ENCODE data around the gene EDRF1.

The EDRF1 gene

GRCh38 chr10:125777806-125778205, 58.3 kb downstream of the EDRF1 start:
- Histone ChIP-seq H3K36me3 (ENCODE audit: control insufficient read depth in 2 of 2, insufficient read depth in 1 of 2, low read length in 2 of 2) (no peaks in the 10 kb centered on the region), H3K4me1 (ENCODE audit: control insufficient read depth, insufficient read depth, low read length) (no peaks in the 10 kb centered on the region), H3K9me3 (ENCODE audit: control insufficient read depth, insufficient read depth, low read depth, low read length) (no peaks in the 10 kb centered on the region), H3K4me3 (ENCODE audit: low read depth, low read length) (no peak overlapping the region), H3K27ac (ENCODE audit: extremely low read depth, low read depth, low read length) (no peak overlapping the region)
- ChIA-PET POLR2A (no interaction called here), CTCF (interaction anchor here (0.5 kb wide), 1 partner anchor 1918 kb away, joined by 3 read pairs; no protein-coding TSS in a partner anchor)
- no peak for TF ChIP-seq ZNF654 (tag by site-specific recombination; IDR thresholded peaks at IDR 0.05; ENCODE audit: low read depth)
- TF ChIP-seq, protein P1, sequence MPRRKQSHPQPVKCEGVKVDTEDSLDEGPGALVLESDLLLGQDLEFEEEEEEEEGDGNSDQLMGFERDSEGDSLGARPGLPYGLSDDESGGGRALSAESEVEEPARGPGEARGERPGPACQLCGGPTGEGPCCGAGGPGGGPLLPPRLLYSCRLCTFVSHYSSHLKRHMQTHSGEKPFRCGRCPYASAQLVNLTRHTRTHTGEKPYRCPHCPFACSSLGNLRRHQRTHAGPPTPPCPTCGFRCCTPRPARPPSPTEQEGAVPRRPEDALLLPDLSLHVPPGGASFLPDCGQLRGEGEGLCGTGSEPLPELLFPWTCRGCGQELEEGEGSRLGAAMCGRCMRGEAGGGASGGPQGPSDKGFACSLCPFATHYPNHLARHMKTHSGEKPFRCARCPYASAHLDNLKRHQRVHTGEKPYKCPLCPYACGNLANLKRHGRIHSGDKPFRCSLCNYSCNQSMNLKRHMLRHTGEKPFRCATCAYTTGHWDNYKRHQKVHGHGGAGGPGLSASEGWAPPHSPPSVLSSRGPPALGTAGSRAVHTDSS (tag by site-specific recombination; IDR thresholded peaks at IDR 0.05): no peak
- TF ChIP-seq ZNF184 (tag by site-specific recombination; IDR thresholded peaks at IDR 0.05): no peak
- TF ChIP-seq ZNF202 (tag by site-specific recombination; IDR thresholded peaks at IDR 0.05; ENCODE audit: borderline replicate concordance): no peak
- TF ChIP-seq ZNF624 (tag by site-specific recombination; IDR thresholded peaks at IDR 0.05): no peak
- TF ChIP-seq SETDB1 (IDR thresholded peaks at IDR 0.05; ENCODE audit: insufficient read length, low read length): no peak
- no peak for TF ChIP-seq ZNF626 (tag by site-specific recombination; IDR thresholded peaks at IDR 0.05)
- TF ChIP-seq ZNF621 (tag by site-specific recombination; IDR thresholded peaks at IDR 0.05): no peak
- no peak for TF ChIP-seq MEIS1 (CRISPR knock-in tag; IDR thresholded peaks at IDR 0.05; ENCODE audit: borderline replicate concordance)
- no peak for TF ChIP-seq ZNF274 (IDR thresholded peaks at IDR 0.05; ENCODE audit: low read length)
- TF ChIP-seq ZNF274 (tag by site-specific recombination; IDR thresholded peaks at IDR 0.05; ENCODE audit: borderline replicate concordance): no peak
- TF ChIP-seq ZNF518A (tag by site-specific recombination; conservative IDR thresholded peaks at IDR 0.05; ENCODE audit: low read depth): no peak
- TF ChIP-seq ZNF623 (tag by site-specific recombination; IDR thresholded peaks at IDR 0.05): no peak
- TF ChIP-seq ZBTB49 (tag by site-specific recombination; IDR thresholded peaks at IDR 0.05; ENCODE audit: low read depth): no peak

DNA sequence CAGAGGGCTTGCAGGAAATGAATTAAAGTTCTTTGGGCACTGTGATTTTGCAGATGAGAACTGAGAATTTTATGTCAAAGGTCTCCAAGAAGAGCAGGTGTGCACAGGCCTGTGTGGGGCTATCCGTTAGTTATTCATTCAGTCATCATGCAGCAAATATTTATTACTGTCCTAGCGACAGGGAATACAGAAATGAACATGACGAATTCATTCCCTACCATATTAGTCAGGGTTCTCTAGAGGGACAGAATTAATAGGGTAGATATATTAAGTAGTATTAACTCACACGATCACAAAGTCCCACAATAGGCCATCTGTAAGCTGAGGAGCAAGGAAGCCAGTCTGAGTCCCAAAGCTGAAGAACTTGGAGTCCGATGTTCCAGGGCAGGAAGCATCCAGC, 59.0 kb downstream of the EDRF1 start:
- H3K9me3 ChIP-seq (ENCODE audit: control insufficient read depth, insufficient read depth, low read depth, low read length): no peaks in the 10 kb centered on the region
- POLR2A ChIA-PET: no interaction called here
- H3K4me1 ChIP-seq (ENCODE audit: control insufficient read depth, insufficient read depth, low read length): no peaks in the 10 kb centered on the region
- CTCF ChIA-PET: no interaction called here
- H3K4me3 ChIP-seq (ENCODE audit: low read depth, low read length): no peak overlapping the region
- H3K27ac ChIP-seq (ENCODE audit: extremely low read depth, low read depth, low read length): no peak overlapping the region
- H3K36me3 ChIP-seq (ENCODE audit: control insufficient read depth in 2 of 2, insufficient read depth in 1 of 2, low read length in 2 of 2): no peaks in the 10 kb centered on the region
- TF ChIP-seq ZNF747 (tag by site-specific recombination; IDR thresholded peaks at IDR 0.05) (no peak), SP3 (tag by site-specific recombination; IDR thresholded peaks at IDR 0.05) (no peak), ZNF626 (tag by site-specific recombination; IDR thresholded peaks at IDR 0.05) (no peak), HOXD13 (CRISPR knock-in tag; IDR thresholded peaks at IDR 0.05; ENCODE audit: borderline replicate concordance) (no peak), ZNF473 (tag by site-specific recombination; IDR thresholded peaks at IDR 0.05) (no peak), FEZF1 (tag by site-specific recombination; IDR thresholded peaks at IDR 0.05) (no peak), ATF2 (tag by site-specific recombination; IDR thresholded peaks at IDR 0.05; ENCODE audit: low read depth) (no peak), ZNF654 (tag by site-specific recombination; IDR thresholded peaks at IDR 0.05; ENCODE audit: low read depth) (no peak), ZNF354C (tag by site-specific recombination; IDR thresholded peaks at IDR 0.05; ENCODE audit: borderline replicate concordance, low read depth) (no peak), PRDM1 (tag by site-specific recombination; IDR thresholded peaks at IDR 0.05) (no peak), ZIC2 (tag by site-specific recombination; IDR thresholded peaks at IDR 0.05) (no peak), ZSCAN5A (tag by site-specific recombination; IDR thresholded peaks at IDR 0.05) (no peak), HOXA7 (CRISPR knock-in tag; IDR thresholded peaks at IDR 0.05; ENCODE audit: borderline replicate concordance) (no peak)

All from HEK293 (cell line).